GM23338 (cell line): ENCODE data around the gene IKBKG. TPM values are rescaled to one million over a fixed set of nuclear protein-coding genes. Genes with fewer than 3 reads are reported as not detected.

ENCODE experiments used
- ATAC-seq: fragments of 200-7000 bp; cut with Tn5 transposase; 3 replicates; pipeline ENCODE4 v1.9.1; 2020
- DNase-seq: peaks from one replicate; pipeline ENCODE4 v3.0.0-alpha.2; 2015; ENCODE audit warnings: low spot score
- H2AFZ ChIP-seq: fragments of 200-600 bp; sonication (generic); 2 replicates; pipeline ENCODE4 v1.8.0; 2016; ENCODE audit warnings: antibody characterized with exemption, mild to moderate bottlenecking, moderate library complexity
- H3F3A ChIP-seq: fragments of 200-600 bp; sonication (generic); replicated peaks from 2 replicates; pipeline ENCODE4 v1.8.0; 2017; ENCODE audit warnings: antibody characterized with exemption, mixed run types, low read depth
- H3K27ac ChIP-seq: fragments of 200-600 bp; sonication (generic); 2 replicates; pipeline ENCODE4 v1.6.1; 2016; ENCODE audit warnings: low read depth
- H3K27me3 ChIP-seq: fragments of 200-600 bp; sonication (generic); 2 replicates; pipeline ENCODE4 v1.8.0; 2016; ENCODE audit warnings: mild to moderate bottlenecking, mixed run types, moderate library complexity; ENCODE audit not compliant: insufficient read depth
- H3K36me3 ChIP-seq: fragments of 200-600 bp; sonication (generic); 2 replicates; pipeline ENCODE4 v1.8.0; 2016; ENCODE audit warnings: mild to moderate bottlenecking; ENCODE audit not compliant: insufficient read depth
- H3K4me1 ChIP-seq: fragments of 200-600 bp; sonication (generic); 2 replicates; pipeline ENCODE4 v1.8.0; 2016; ENCODE audit warnings: mild to moderate bottlenecking, moderate library complexity; ENCODE audit not compliant: insufficient read depth
- H3K4me2 ChIP-seq: fragments of 200-600 bp; sonication (generic); 2 replicates; pipeline ENCODE4 v1.7.1; 2017; ENCODE audit warnings: mixed run types
- H3K4me3 ChIP-seq: fragments of 200-600 bp; sonication (generic); 2 replicates; pipeline ENCODE4 v1.6.1; 2016; ENCODE audit warnings: mixed run types
- H3K79me2 ChIP-seq: fragments of 200-600 bp; sonication (generic); replicated peaks from 2 replicates; pipeline ENCODE4 v1.8.0; 2017; ENCODE audit warnings: mild to moderate bottlenecking; ENCODE audit not compliant: insufficient read depth
- H3K9me2 ChIP-seq: fragments of 200-600 bp; sonication (generic); 2 replicates; pipeline ENCODE4 v1.8.0; 2017; ENCODE audit not compliant: insufficient read depth
- H4K20me1 ChIP-seq: fragments of 200-600 bp; sonication (generic); replicated peaks from 2 replicates; pipeline ENCODE4 v1.8.0; 2017; ENCODE audit warnings: mild to moderate bottlenecking; ENCODE audit not compliant: insufficient read depth
- H3K27ac Mint-ChIP-seq: 2 replicates; pipeline ENCODE4 v1.8.0; 2020; ENCODE audit warnings: inconsistent platforms, mild to moderate bottlenecking, moderate library complexity, mixed read lengths
- H3K27me3 Mint-ChIP-seq: 3 replicates; pipeline ENCODE4 v1.8.0; 2022; ENCODE audit warnings: low read depth, mild to moderate bottlenecking, moderate library complexity, mixed read lengths, inconsistent platforms; ENCODE audit not compliant: insufficient read depth, poor library complexity
- H3K36me3 Mint-ChIP-seq: 3 replicates; pipeline ENCODE4 v1.8.0; 2021; ENCODE audit warnings: low read depth, mild to moderate bottlenecking, inconsistent platforms, moderate library complexity, mixed read lengths
- H3K4me1 Mint-ChIP-seq: 3 replicates; pipeline ENCODE4 v1.8.0; 2020; ENCODE audit warnings: mild to moderate bottlenecking, inconsistent platforms, mixed read lengths
- H3K4me3 Mint-ChIP-seq: 3 replicates; pipeline ENCODE4 v1.8.0; 2021; ENCODE audit warnings: moderate library complexity, mild to moderate bottlenecking, inconsistent platforms, mixed read lengths
- H3K9me3 Mint-ChIP-seq: 3 replicates; pipeline ENCODE4 v1.8.0; 2020; ENCODE audit warnings: moderate library complexity, mild to moderate bottlenecking, inconsistent platforms, mixed read lengths
- CTCF ChIP-seq, 2 experiments: fragments of 200-600 bp in 1 of 2; sonication (generic) in 1 of 2; conservative IDR thresholded peaks; 2 replicates each; pipeline versions ENCODE4 v1.5.1 to v1.6.1; 2016 to 2017; ENCODE audit warnings: antibody characterized with exemption in 2 of 2, low read depth in 2 of 2, mild to moderate bottlenecking in 2 of 2, moderate library complexity in 1 of 2
- ETS1 ChIP-seq: IDR thresholded peaks from 2 replicates; pipeline ENCODE4 v1.6.1; 2016; ENCODE audit warnings: antibody characterized with exemption
- EZH2 ChIP-seq: fragments of 200-600 bp; sonication (generic); IDR thresholded peaks from one replicate; pipeline ENCODE4 v1.8.0; 2017; ENCODE audit warnings: antibody characterized with exemption, mild to moderate bottlenecking, low read depth; ENCODE audit not compliant: unreplicated experiment
- EZH2phosphoT487 ChIP-seq: fragments of 200-600 bp; sonication (generic); IDR thresholded peaks from one replicate; pipeline ENCODE4 v1.8.1; 2018; ENCODE audit warnings: antibody characterized with exemption; ENCODE audit not compliant: unreplicated experiment
- NANOG ChIP-seq: IDR thresholded peaks from 2 replicates; pipeline ENCODE4 v1.6.1; 2016; ENCODE audit warnings: antibody characterized with exemption, borderline replicate concordance
- POLR2AphosphoS5 ChIP-seq: IDR thresholded peaks from 2 replicates; pipeline ENCODE4 v1.6.1; 2016; ENCODE audit warnings: antibody characterized with exemption, low read depth
- REST ChIP-seq: IDR thresholded peaks from one replicate; pipeline ENCODE4 v1.6.1; 2018; ENCODE audit warnings: antibody characterized with exemption; ENCODE audit not compliant: unreplicated experiment
- STAT1 ChIP-seq: IDR thresholded peaks from one replicate; pipeline ENCODE4 v1.6.1; 2016; ENCODE audit warnings: antibody characterized with exemption; ENCODE audit not compliant: unreplicated experiment
- ZNF462 ChIP-seq: fragments of 250-450 bp; sonication (Bioruptor Pico); IDR thresholded peaks from 2 replicates; pipeline ENCODE4 v1.5.0; 2020; ENCODE audit warnings: mild to moderate bottlenecking, moderate library complexity
- polyA plus RNA-seq: library from polyadenylated mRNA; unstranded; fragments of >200 nt; fragmentation: Nextera tagmentation; extraction: Ambion mirVana; gene quantifications from 2 replicates; pipeline ENCODE4 v1.2.1, GENCODE V29; 2016
- total RNA-seq: library from RNA; depleted of rRNA; stranded (reverse); fragments of >200 nt; shearing (Covaris generic); gene quantifications from 2 replicates; pipeline ENCODE4 v1.2.3, GENCODE V29; 2014

Gene IKBKG
- total and polyA plus RNA-seq, 2 experiments from 2014 or later: 11.5 to 14.9 TPM

- H3K4me3 Mint-ChIP-seq: no peak overlapping the region
- Histone ChIP-seq H4K20me1 (no peaks in the 10 kb centered on the region), H2AFZ (no peak overlapping the region), H3K9me2 (no peaks in the 10 kb centered on the region), H3K4me2 (no peak overlapping the region), H3K79me2 (no peaks in the 10 kb centered on the region), H3K4me1 (no peaks in the 10 kb centered on the region), H3K4me3 (no peak overlapping the region), H3K27me3 (no peaks in the 10 kb centered on the region), H3F3A (no peaks in the 10 kb centered on the region), H3K36me3 (no peaks in the 10 kb centered on the region; the same call in 1 of the 2 replicates), H3K27ac (no peak overlapping the region)
- DNase-seq: no peak
- no peak for ATAC-seq
- no peaks in the 10 kb centered on the region for H3K9me3 Mint-ChIP-seq
- H3K27me3 Mint-ChIP-seq: peaks cover 8% of the 10 kb centered on the region
- no peak for TF ChIP-seq NANOG
- TF ChIP-seq EZH2: no peak
- TF ChIP-seq ZNF462 (CRISPR knock-in tag): no peak
- TF ChIP-seq REST: no peak
- TF ChIP-seq POLR2AphosphoS5: no peak
- no peak for TF ChIP-seq CTCF (conservative IDR thresholded peaks at IDR 0.05; ENCODE audit: low read depth in 2 of 2)
- TF ChIP-seq EZH2phosphoT487: no peak
- no peak for TF ChIP-seq ETS1
- no peak for TF ChIP-seq STAT1
- peaks cover 30% of the 10 kb centered on the region for H3K36me3 Mint-ChIP-seq
- no peaks in the 10 kb centered on the region for H3K4me1 Mint-ChIP-seq
- no peak overlapping the region for H3K27ac Mint-ChIP-seq
These were observed 11.5 kb upstream of the IKBKG start for GRCh38 chrX:154535892-154536291.
